ENCODE data around the gene ARID1B. TPM values are rescaled to one million over a fixed set of nuclear protein-coding genes. Genes with fewer than 3 reads are reported as not detected.

The ARID1B gene
- total RNA-seq, 1 experiment from 2014 or later, result 35.6 TPM

DNA sequence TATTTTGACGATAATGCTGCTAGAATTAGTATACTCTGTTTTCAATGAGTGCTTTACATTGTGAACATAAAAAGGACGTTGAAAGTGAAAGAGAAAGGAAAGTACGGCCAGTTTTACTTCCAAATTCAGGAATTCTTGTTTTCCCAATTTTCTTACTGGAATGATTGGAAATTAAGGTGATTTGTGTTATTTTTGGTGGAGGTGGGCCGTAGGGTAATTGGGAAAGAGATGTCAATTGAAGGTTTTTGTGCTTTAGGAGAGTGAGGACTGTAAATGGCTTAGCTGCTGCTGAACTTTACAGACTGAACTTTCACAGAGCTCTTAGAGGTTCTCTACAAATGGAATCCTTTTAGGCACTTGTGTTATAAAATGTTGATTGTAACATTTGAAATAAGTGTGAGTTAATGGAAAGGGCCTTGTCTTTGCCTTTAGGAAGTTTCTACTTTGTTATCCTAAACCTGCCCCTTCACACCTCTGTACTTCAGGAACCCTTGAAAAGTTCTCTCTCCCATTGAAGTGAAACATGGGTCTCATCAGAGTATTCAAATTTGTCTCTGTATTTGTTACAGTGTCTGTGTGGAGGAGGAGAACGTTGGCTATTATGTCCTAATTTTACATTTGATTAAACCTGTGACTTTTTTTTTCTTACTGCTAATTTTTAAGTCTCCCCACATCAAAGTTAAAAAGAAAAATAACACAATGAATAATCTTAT lies 256.4 kb downstream of the ARID1B start (continued):
- TF ChIP-seq POLR2AphosphoS5 (IDR thresholded peaks at IDR 0.05; ENCODE audit: low read depth, low read length) (no peak), CBX3 (IDR thresholded peaks at IDR 0.05; ENCODE audit: low read depth) (no peak), POLR2A (IDR thresholded peaks at IDR 0.05; ENCODE audit: borderline replicate concordance, extremely low read depth, insufficient read depth, insufficient read length) (no peak), ZFX (IDR thresholded peaks at IDR 0.05) (no peak)

DNA sequence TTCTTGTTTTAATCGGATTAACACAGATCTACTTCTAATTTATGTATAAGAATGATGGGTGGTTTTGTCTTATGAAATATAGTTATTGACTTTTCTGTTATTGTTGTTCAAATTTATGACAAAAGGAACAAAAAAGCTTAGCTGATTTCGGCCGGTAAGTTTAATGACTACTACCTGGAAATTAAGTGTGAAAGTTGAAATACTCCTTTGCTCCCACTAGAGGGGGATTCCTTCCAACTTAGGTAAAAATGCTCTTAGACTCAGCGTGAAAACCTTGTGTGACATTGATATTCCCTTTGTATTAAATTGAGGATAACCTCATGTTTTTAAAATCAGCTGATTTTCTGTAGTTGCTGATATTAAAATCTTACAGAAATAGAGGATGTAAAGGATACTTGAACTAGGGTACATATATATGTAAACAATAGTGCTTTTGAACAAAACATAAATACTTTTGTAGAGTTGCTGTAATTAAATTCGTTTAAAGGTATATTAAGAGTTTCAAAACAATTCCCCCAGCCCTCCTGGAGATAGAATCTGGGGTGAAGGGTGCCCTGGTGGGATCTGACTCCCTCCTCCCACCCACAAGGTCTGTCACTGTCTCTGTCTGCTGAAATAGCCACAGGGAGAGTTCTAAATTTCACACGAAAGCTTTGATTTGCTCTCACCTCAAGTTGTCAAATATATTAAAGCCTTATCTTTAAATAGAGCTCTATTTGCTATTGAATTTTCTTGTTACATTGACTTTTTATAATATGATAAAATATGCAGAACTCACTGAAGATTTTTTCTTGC lies 257.5 kb downstream of the ARID1B start:
- no peak overlapping the region for H3K4me2 ChIP-seq (ENCODE audit: low read length)
- BruUV-seq (replicated peaks), result no TSS peak
- TF ChIP-seq, protein P1, sequence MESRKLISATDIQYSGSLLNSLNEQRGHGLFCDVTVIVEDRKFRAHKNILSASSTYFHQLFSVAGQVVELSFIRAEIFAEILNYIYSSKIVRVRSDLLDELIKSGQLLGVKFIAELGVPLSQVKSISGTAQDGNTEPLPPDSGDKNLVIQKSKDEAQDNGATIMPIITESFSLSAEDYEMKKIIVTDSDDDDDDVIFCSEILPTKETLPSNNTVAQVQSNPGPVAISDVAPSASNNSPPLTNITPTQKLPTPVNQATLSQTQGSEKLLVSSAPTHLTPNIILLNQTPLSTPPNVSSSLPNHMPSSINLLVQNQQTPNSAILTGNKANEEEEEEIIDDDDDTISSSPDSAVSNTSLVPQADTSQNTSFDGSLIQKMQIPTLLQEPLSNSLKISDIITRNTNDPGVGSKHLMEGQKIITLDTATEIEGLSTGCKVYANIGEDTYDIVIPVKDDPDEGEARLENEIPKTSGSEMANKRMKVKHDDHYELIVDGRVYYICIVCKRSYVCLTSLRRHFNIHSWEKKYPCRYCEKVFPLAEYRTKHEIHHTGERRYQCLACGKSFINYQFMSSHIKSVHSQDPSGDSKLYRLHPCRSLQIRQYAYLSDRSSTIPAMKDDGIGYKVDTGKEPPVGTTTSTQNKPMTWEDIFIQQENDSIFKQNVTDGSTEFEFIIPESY (IDR thresholded peaks at IDR 0.05; ENCODE audit: extremely low read depth, insufficient replicate concordance, low read length), result no peak
- TF ChIP-seq RAD21 (IDR thresholded peaks at IDR 0.05; ENCODE audit: low read depth), result peak; percentile 70
- TF ChIP-seq FOSL1 (IDR thresholded peaks at IDR 0.05; ENCODE audit: low read depth), result 0 out of 2 replicates have a peak, but pooled peaks have one; percentile 9
- TF ChIP-seq, protein P2, sequence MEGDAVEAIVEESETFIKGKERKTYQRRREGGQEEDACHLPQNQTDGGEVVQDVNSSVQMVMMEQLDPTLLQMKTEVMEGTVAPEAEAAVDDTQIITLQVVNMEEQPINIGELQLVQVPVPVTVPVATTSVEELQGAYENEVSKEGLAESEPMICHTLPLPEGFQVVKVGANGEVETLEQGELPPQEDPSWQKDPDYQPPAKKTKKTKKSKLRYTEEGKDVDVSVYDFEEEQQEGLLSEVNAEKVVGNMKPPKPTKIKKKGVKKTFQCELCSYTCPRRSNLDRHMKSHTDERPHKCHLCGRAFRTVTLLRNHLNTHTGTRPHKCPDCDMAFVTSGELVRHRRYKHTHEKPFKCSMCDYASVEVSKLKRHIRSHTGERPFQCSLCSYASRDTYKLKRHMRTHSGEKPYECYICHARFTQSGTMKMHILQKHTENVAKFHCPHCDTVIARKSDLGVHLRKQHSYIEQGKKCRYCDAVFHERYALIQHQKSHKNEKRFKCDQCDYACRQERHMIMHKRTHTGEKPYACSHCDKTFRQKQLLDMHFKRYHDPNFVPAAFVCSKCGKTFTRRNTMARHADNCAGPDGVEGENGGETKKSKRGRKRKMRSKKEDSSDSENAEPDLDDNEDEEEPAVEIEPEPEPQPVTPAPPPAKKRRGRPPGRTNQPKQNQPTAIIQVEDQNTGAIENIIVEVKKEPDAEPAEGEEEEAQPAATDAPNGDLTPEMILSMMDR (IDR thresholded peaks at IDR 0.05 in 2 of 3, conservative IDR thresholded peaks at IDR 0.05 in 1 of 3; ENCODE audit: borderline replicate concordance in 1 of 3, insufficient read depth in 1 of 3, low read depth in 2 of 3, low read length in 2 of 3), result peak; percentile 60 to 61 (median 61); a peak in 5 of 6 replicates
- no peak overlapping the region for H3K4me3 ChIP-seq (replicated peaks in 1 of 2; ENCODE audit: low read depth in 1 of 2, low read length in 2 of 2)
- ChIA-PET CTCF (interaction anchor here (0.9 to 3.7 kb wide), 4 partner anchors 8 to 240 kb away, joined by 3 to 24 read pairs (median 4); no protein-coding TSS in a partner anchor), RAD21 (ENCODE audit: low non-redundant PET in 1 of 2, low total read pairs in 2 of 2, uncharacterized antibody in 2 of 2, unreplicated experiment in 2 of 2) (no interaction called here), POLR2A (no interaction called here)
- H4K20me1 ChIP-seq (ENCODE audit: insufficient read depth), result no peaks in the 10 kb centered on the region
- no peaks in the 10 kb centered on the region for H3K9me2 ChIP-seq (ENCODE audit: insufficient read depth)
- no peak overlapping the region for H3K9ac ChIP-seq (ENCODE audit: low read length)
- no peaks in the 10 kb centered on the region for H3K36me3 ChIP-seq (ENCODE audit: control insufficient read depth in 1 of 2, insufficient read depth in 2 of 2, low read length in 2 of 2)
- peak; percentile 73 for ATAC-seq
- no peaks in the 10 kb centered on the region for H3K27me3 ChIP-seq (ENCODE audit: insufficient read depth, low read length)
- no peak overlapping the region for H3K27ac ChIP-seq (ENCODE audit: low read depth, low read length)
- H3K4me1 ChIP-seq (ENCODE audit: control insufficient read depth in 1 of 2, insufficient read depth in 2 of 2, low read length in 2 of 2), result 0 out of 4 replicates have a peak, but pooled peaks cover 0 to 3% of the 10 kb centered on the region in 2 experiments
- H3K9me3 ChIP-seq (ENCODE audit: control insufficient read depth in 1 of 2, insufficient read depth in 1 of 2, low read depth in 1 of 2, low read length in 2 of 2), result no peaks in the 10 kb centered on the region
- H2AFZ ChIP-seq (ENCODE audit: low read depth, low read length, poor library complexity, severe bottlenecking), result no peak overlapping the region
- intact Hi-C loops (cut with micrococcal nuclease), result loop anchor here (1.0 to 5.0 kb wide), 2 partner anchors 150 to 243 kb away; no protein-coding TSS in a partner anchor
- peak; percentile 36 for DNase-seq (ENCODE audit: low read depth, low spot score)
- H3K79me2 ChIP-seq (ENCODE audit: insufficient read depth, low read length), result 0 out of 2 replicates have a peak, but pooled peaks cover 5% of the 10 kb centered on the region
